ENCODE data around the gene PTPRT. TPM values are rescaled to one million over a fixed set of nuclear protein-coding genes. Genes with fewer than 3 reads are reported as not detected.

Gene PTPRT
- total RNA-seq, 1 experiment from 2014 or later = 0.20 TPM

DNA sequence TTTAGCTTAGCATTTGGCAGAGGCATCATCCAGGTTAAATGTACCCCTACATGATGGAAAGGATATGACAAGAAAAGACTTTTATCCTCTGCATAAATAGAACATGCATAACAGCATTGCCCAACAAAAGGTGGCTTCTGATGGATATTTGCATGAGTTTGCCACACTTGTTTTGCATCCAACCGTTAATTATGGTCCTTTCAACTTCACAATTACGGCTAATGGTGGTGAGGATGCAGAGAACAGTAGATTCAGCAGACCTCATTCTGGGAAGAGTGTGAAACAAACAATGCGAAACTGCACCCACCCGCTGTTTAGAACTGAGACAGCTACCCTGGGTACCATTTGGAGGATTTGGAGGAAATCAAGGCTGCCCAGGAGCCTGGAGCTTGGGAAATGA, 880.7 kb downstream of the PTPRT start:
- Mint-ChIP-seq H3K9me3 (ENCODE audit: unreplicated experiment) (no peaks in the 10 kb centered on the region), H3K27ac (ENCODE audit: unreplicated experiment) (no peak overlapping the region), H3K4me3 (ENCODE audit: unreplicated experiment) (no peak overlapping the region), H3K27me3 (ENCODE audit: insufficient read depth, unreplicated experiment) (peaks cover 18% of the 10 kb centered on the region), H3K4me1 (ENCODE audit: low read depth, unreplicated experiment) (no peaks in the 10 kb centered on the region), H3K36me3 (ENCODE audit: insufficient read depth, unreplicated experiment) (no peaks in the 10 kb centered on the region)
- TF ChIP-seq, protein P1, sequence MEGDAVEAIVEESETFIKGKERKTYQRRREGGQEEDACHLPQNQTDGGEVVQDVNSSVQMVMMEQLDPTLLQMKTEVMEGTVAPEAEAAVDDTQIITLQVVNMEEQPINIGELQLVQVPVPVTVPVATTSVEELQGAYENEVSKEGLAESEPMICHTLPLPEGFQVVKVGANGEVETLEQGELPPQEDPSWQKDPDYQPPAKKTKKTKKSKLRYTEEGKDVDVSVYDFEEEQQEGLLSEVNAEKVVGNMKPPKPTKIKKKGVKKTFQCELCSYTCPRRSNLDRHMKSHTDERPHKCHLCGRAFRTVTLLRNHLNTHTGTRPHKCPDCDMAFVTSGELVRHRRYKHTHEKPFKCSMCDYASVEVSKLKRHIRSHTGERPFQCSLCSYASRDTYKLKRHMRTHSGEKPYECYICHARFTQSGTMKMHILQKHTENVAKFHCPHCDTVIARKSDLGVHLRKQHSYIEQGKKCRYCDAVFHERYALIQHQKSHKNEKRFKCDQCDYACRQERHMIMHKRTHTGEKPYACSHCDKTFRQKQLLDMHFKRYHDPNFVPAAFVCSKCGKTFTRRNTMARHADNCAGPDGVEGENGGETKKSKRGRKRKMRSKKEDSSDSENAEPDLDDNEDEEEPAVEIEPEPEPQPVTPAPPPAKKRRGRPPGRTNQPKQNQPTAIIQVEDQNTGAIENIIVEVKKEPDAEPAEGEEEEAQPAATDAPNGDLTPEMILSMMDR (IDR thresholded peaks at IDR 0.05; ENCODE audit: insufficient read depth in 1 of 2, low read depth in 1 of 2, low read length in 1 of 2, severe bottlenecking in 1 of 2, unreplicated experiment in 1 of 2) = no peak
- Histone ChIP-seq H3K36me3 (ENCODE audit: control insufficient read depth, insufficient read depth, low read length) (no peaks in the 10 kb centered on the region), H3K4me3 (ENCODE audit: low read depth, low read length) (no peak overlapping the region), H3K4me1 (no peaks in the 10 kb centered on the region), H3K27me3 (replicated peaks; ENCODE audit: control insufficient read depth, insufficient read depth, low read length) (no peaks in the 10 kb centered on the region), H3K9me3 (no peaks in the 10 kb centered on the region)
- intact Hi-C loops (cut with micrococcal nuclease; ENCODE audit: unreplicated experiment) = no loop called here
- CTCF ChIA-PET = no interaction called here
- BruUV-seq (replicated peaks) = no TSS peak
- POLR2A ChIA-PET = no interaction called here
- no peak for DNase-seq

DNA sequence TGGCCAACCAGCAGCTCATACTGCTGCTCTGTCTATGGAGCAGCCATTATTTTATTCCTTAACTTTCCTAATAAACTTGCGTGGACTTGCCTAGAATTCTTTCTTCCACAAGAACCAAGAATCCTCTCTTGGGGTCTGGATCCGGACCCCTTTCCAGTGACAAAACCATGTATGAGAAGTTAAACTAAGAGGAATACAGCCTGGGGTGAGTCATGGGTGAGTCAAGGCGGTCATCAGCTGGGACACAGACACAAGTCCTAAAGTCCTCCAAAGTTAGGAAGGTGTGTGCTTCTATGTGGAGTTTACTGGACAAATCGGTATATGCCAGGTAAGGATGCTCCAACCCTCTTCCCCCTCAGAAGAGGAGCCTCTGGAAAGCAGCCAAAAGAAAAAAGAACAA, 881.5 kb downstream of the PTPRT start:
- Histone ChIP-seq H3K9me3 (no peaks in the 10 kb centered on the region), H3K36me3 (ENCODE audit: control insufficient read depth, insufficient read depth, low read length) (no peaks in the 10 kb centered on the region), H3K4me1 (no peaks in the 10 kb centered on the region), H3K4me3 (ENCODE audit: low read depth, low read length) (no peak overlapping the region), H3K27me3 (replicated peaks; ENCODE audit: control insufficient read depth, insufficient read depth, low read length) (no peaks in the 10 kb centered on the region)
- DNase-seq = no peak
- intact Hi-C loops (cut with micrococcal nuclease; ENCODE audit: unreplicated experiment) = no loop called here
- CTCF ChIA-PET = no interaction called here
- peaks cover 18% of the 10 kb centered on the region for H3K27me3 Mint-ChIP-seq (ENCODE audit: insufficient read depth, unreplicated experiment)
- TF ChIP-seq, protein P1 (IDR thresholded peaks at IDR 0.05; ENCODE audit: insufficient read depth in 1 of 2, low read depth in 1 of 2, low read length in 1 of 2, severe bottlenecking in 1 of 2, unreplicated experiment in 1 of 2) = no peak
- no peaks in the 10 kb centered on the region for H3K9me3 Mint-ChIP-seq (ENCODE audit: unreplicated experiment)
- no TSS peak for BruUV-seq (replicated peaks)
- no peaks in the 10 kb centered on the region for H3K4me1 Mint-ChIP-seq (ENCODE audit: low read depth, unreplicated experiment)
- no peak overlapping the region for H3K4me3 Mint-ChIP-seq (ENCODE audit: unreplicated experiment)
- POLR2A ChIA-PET = no interaction called here
- H3K27ac Mint-ChIP-seq (ENCODE audit: unreplicated experiment) = no peak overlapping the region
- H3K36me3 Mint-ChIP-seq (ENCODE audit: insufficient read depth, unreplicated experiment) = no peaks in the 10 kb centered on the region

DNA sequence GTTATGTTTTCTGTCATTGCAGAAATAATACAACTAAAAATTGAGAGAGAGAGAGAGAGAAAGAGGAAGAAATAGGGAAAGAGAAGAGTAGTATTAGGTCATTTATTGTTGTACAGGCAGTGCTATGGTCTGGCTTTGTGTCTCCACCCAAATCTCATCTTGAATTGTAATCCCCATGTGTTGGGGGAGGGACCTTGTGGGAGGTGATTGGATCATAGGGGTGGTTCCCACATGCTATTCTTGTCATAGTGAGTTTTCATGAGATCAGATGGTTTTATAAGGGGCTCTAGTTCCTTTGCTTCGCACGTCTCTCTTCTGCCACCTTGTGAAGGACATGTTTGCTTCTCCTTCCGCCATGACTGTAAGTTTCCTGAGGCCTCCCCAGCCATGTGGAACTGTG, 894.1 kb downstream of the PTPRT start:
- POLR2A ChIA-PET = no interaction called here
- no peaks in the 10 kb centered on the region for H3K4me1 Mint-ChIP-seq (ENCODE audit: low read depth, unreplicated experiment)
- DNase-seq = no peak

More for the DNA sequence above, 894.1 kb downstream of the PTPRT start:
- peaks cover 3% of the 10 kb centered on the region for H3K27me3 Mint-ChIP-seq (ENCODE audit: insufficient read depth, unreplicated experiment)
- intact Hi-C loops (cut with micrococcal nuclease; ENCODE audit: unreplicated experiment) = no loop called here
- TF ChIP-seq, protein P1 (IDR thresholded peaks at IDR 0.05; ENCODE audit: insufficient read depth in 1 of 2, low read depth in 1 of 2, low read length in 1 of 2, severe bottlenecking in 1 of 2, unreplicated experiment in 1 of 2) = no peak
- H3K27ac Mint-ChIP-seq (ENCODE audit: unreplicated experiment) = no peak overlapping the region
- no peaks in the 10 kb centered on the region for H3K4me1 ChIP-seq
- CTCF ChIA-PET = no interaction called here
- H3K4me3 ChIP-seq (ENCODE audit: low read depth, low read length) = no peak overlapping the region
- H3K9me3 ChIP-seq = no peaks in the 10 kb centered on the region
- H3K36me3 Mint-ChIP-seq (ENCODE audit: insufficient read depth, unreplicated experiment) = no peaks in the 10 kb centered on the region
- no TSS peak for BruUV-seq (replicated peaks)
- no peaks in the 10 kb centered on the region for H3K9me3 Mint-ChIP-seq (ENCODE audit: unreplicated experiment)
- H3K27me3 ChIP-seq (replicated peaks; ENCODE audit: control insufficient read depth, insufficient read depth, low read length) = no peaks in the 10 kb centered on the region
- no peak overlapping the region for H3K4me3 Mint-ChIP-seq (ENCODE audit: unreplicated experiment)
- H3K36me3 ChIP-seq (ENCODE audit: control insufficient read depth, insufficient read depth, low read length) = no peaks in the 10 kb centered on the region
